ENCODE results near the gene ELP4. TPM values are rescaled to one million over a fixed set of nuclear protein-coding genes. Genes with fewer than 3 reads are reported as not detected.

Gene ELP4
- total RNA-seq, 2 donors from 2014 or later = 14.0 to 15.6 TPM

DNA sequence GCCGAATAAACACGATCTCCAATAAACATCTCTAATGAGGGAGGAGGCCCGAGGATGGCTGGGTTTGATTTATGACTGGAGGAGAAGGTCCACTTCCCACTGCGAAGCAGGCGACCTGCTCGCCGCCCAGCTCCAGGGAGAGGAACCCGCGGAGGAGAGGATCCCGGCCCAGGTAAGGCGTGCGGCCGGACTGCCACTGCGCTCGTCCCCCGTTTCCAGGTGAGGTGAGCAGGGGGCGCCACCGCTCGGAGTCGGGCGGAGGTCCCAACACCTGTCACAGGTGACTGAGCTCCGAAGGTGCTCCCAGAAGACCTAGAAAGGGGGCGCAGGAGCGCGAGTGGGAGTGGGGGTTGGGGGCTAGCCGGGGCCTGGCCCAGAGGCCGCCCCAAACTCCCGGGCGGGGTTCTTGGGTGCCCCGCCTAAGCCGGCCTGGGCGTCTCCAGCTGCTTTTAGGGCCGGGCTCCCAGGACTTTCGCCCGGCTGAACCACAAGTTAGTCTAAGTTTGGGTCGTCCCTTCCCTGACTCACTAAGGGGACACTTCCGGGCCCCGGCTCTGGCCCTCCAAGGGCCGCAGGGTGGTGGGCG, 307.0 kb downstream of the ELP4 start:
- Histone ChIP-seq H3K36me3 (no peaks in the 10 kb centered on the region), H3K4me3 (peak overlapping the region in 1 of 2 donors; percentile 18), H3K9me3 (no peaks in the 10 kb centered on the region), H3K27me3 (peaks cover 85 to 90% of the 10 kb centered on the region in 2 donors), H3K27ac (no peak overlapping the region), H3K4me1 (peaks cover 0 to 70% of the 10 kb centered on the region in 2 donors)
- TF ChIP-seq CTCF (IDR thresholded peaks at IDR 0.05) = no peak
- DNase-seq (ENCODE audit: low spot score) = no peak

DNA sequence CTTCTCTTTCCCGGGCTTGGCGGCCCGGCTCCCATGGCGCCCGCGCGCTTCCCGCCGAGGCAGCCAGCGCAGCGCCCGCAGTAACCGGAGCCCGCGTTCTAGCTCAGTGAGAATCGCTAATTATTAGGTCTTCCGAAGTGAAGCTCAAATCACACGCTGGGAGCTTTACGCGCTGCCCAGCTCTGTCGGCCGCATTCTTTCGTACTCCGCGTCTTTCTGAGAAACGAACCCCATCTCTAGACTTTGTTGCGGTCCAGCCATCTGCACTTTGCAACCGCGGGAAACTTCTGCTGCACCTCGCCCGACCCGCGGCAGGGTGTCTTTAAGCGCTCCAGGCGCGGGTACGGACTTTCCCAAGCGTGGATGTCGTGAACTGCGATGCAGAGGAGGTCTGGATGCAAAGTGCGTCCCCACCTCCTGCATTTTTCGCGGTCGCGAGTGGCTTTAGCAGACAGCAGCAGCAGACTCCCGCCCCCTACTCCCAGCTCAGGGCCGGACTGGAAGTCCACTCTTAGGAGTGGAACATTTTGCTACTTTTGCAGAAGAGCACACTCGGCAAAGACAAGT, 307.6 kb downstream of the ELP4 start:
- no peaks in the 10 kb centered on the region for H3K9me3 ChIP-seq
- H3K36me3 ChIP-seq = no peaks in the 10 kb centered on the region
- H3K27me3 ChIP-seq = peaks cover 85 to 90% of the 10 kb centered on the region in 2 donors
- peak overlapping the region in 1 of 2 donors; percentile 18 for H3K4me3 ChIP-seq
- H3K4me1 ChIP-seq = peaks cover 0 to 64% of the 10 kb centered on the region in 2 donors
- DNase-seq (ENCODE audit: low spot score) = no peak
- no peak for TF ChIP-seq CTCF (IDR thresholded peaks at IDR 0.05)
- H3K27ac ChIP-seq = no peak overlapping the region

GRCh38 chr11:31817621-31818424, 308.3 kb downstream of the ELP4 start:
- Histone ChIP-seq H3K9me3 (no peaks in the 10 kb centered on the region), H3K4me3 (peak overlapping the region in 1 of 2 donors; percentile 18), H3K36me3 (no peaks in the 10 kb centered on the region), H3K27me3 (peaks cover 79 to 91% of the 10 kb centered on the region in 2 donors), H3K4me1 (peaks cover 0 to 57% of the 10 kb centered on the region in 2 donors), H3K27ac (no peak overlapping the region)
- DNase-seq (ENCODE audit: low spot score) = no peak
- TF ChIP-seq CTCF (IDR thresholded peaks at IDR 0.05) = no peak

DNA sequence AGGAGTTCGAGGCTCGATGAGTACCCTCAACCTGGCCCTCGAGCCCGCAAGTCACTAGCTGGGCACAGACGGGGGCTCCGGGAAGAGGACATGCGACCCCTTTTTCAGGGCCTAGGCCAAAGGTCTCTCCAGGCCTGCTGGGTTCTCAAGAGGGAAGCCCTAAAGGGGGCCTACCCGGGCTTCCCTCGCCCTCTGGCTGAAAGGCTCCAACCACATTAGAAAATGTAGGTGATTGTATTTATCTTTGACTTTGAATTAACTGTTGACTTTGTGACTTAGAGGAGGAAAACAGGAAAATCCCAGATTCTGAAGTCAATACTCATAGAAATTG, 308.8 kb downstream of the ELP4 start:
- no peak for DNase-seq (ENCODE audit: low spot score)
- Histone ChIP-seq H3K4me3 (peak overlapping the region in 1 of 2 donors; percentile 18), H3K27me3 (peaks cover 77 to 93% of the 10 kb centered on the region in 2 donors), H3K4me1 (peaks cover 0 to 51% of the 10 kb centered on the region in 2 donors), H3K36me3 (no peaks in the 10 kb centered on the region), H3K9me3 (no peaks in the 10 kb centered on the region), H3K27ac (no peak overlapping the region)
- no peak for TF ChIP-seq CTCF (IDR thresholded peaks at IDR 0.05)

- TF ChIP-seq CTCF (IDR thresholded peaks at IDR 0.05) = no peak
- no peaks in the 10 kb centered on the region for H3K9me3 ChIP-seq
- no peak overlapping the region for H3K27ac ChIP-seq
- no peak for DNase-seq (ENCODE audit: low spot score)
- H3K4me3 ChIP-seq = no peak overlapping the region
- peaks cover 82 to 93% of the 10 kb centered on the region in 2 donors for H3K27me3 ChIP-seq
- peaks cover 0 to 46% of the 10 kb centered on the region in 2 donors for H3K4me1 ChIP-seq
- no peaks in the 10 kb centered on the region for H3K36me3 ChIP-seq
Observed at GRCh38 chr11:31818874-31819331, 309.3 kb downstream of the ELP4 start.

Measured in right atrium auricular region (tissue), 2 donors.